GM12878 (cell line): Measurements from ENCODE around the gene MUSK. TPM values are rescaled to one million over a fixed set of nuclear protein-coding genes. Genes with fewer than 3 reads are reported as not detected.

ENCODE experiments used
- ATAC-seq: fragments of 200-7000 bp; cut with Tn5 transposase; 3 replicates; pipeline ENCODE4 v1.9.1; 2020; ENCODE audit warnings: mild to moderate bottlenecking, moderate library complexity
- BruUV-seq: library from RNA; stranded (reverse); fragments of 400-500 nt; replicated peaks from 2 replicates; lab custom pipeline; 2021; lab: Mats Ljungman, UMichigan
- CTCF ChIA-PET: fragments of 300-600 bp; sonication (Branson Sonifier 250); formaldehyde crosslinking; extraction: SDS; loops from one replicate; lab custom pipeline; 2021; ENCODE audit warnings: inconsistent platforms; lab: Yijun Ruan, JAX
- POLR2A ChIA-PET: fragments of 350-600 bp; formaldehyde crosslinking; extraction: SDS; loops from one replicate; lab custom pipeline; 2021; ENCODE audit warnings: inconsistent platforms; lab: Charles Lee
- RAD21 ChIA-PET: fragments of 300-600 bp; sonication (Branson Sonifier 250); formaldehyde crosslinking; loops from one replicate; lab custom pipeline; 2023; ENCODE audit warnings: antibody characterized with exemption; ENCODE audit not compliant: unreplicated experiment; lab: Charles Lee
- SMC1A ChIA-PET: fragments of 300-600 bp; sonication (Branson Sonifier 250); formaldehyde crosslinking; loops from one replicate; lab custom pipeline; 2023; ENCODE audit not compliant: unreplicated experiment, uncharacterized antibody; lab: Charles Lee
- DNase-seq: peaks from one replicate; pipeline ENCODE4 v3.0.0-alpha.2; 2011; ENCODE audit warnings: low read depth, low spot score
- FAIRE-seq: peaks from 3 replicates; lab custom pipeline; 2011; peaks lifted over from hg19 to GRCh38; lab: Jason Lieb, UNC
- H2AFZ ChIP-seq: 2 replicates; pipeline ENCODE4 v1.6.0; 2011; ENCODE audit warnings: low read depth, low read length, control low read depth; ENCODE audit not compliant: control insufficient read depth
- H3K27ac ChIP-seq: 2 replicates; pipeline ENCODE4 v1.5.1; 2011; ENCODE audit warnings: control low read depth; ENCODE audit not compliant: control insufficient read depth, insufficient read depth
- H3K27me3 ChIP-seq, 2 experiments: replicated peaks in 1 of 2; 2 replicates each; pipeline versions ENCODE4 v1.6.0 to v1.6.1; 2011; ENCODE audit warnings: low read length in 1 of 2; ENCODE audit not compliant: control insufficient read depth in 2 of 2, insufficient read depth in 2 of 2
- H3K36me3 ChIP-seq, 2 experiments: 2 replicates each; pipeline ENCODE4 v1.5.1; 2011; ENCODE audit warnings: low read length in 1 of 2; ENCODE audit not compliant: control insufficient read depth in 2 of 2, insufficient read depth in 2 of 2
- H3K4me1 ChIP-seq: 2 replicates; pipeline ENCODE4 v1.6.1; 2011; ENCODE audit warnings: mild to moderate bottlenecking, low read length, moderate library complexity, mixed read lengths; ENCODE audit not compliant: control insufficient read depth, insufficient read depth
- H3K4me2 ChIP-seq: 2 replicates; pipeline ENCODE4 v1.6.0; 2011; ENCODE audit warnings: control low read depth; ENCODE audit not compliant: control insufficient read depth, insufficient read depth
- H3K4me3 ChIP-seq: fragments of 200-600 bp; sonication (generic); 2 replicates; pipeline ENCODE4 v1.5.1; 2016
- H3K79me2 ChIP-seq: 2 replicates; pipeline ENCODE4 v1.6.0; 2011; ENCODE audit warnings: low read length; ENCODE audit not compliant: control insufficient read depth, insufficient read depth
- H3K9ac ChIP-seq: 2 replicates; pipeline ENCODE4 v1.8.0; 2011; ENCODE audit warnings: low read length, control low read depth, mixed read lengths; ENCODE audit not compliant: control insufficient read depth, insufficient read depth
- H3K9me3 ChIP-seq: replicated peaks from 3 replicates; pipeline ENCODE4 v1.5.1; 2011; ENCODE audit warnings: mild to moderate bottlenecking, low read length; ENCODE audit not compliant: control insufficient read depth, insufficient read depth
- H4K20me1 ChIP-seq: 2 replicates; pipeline ENCODE4 v1.6.0; 2011; ENCODE audit not compliant: control insufficient read depth, insufficient read depth
- EED ChIP-seq: sonication (generic); IDR thresholded peaks from 2 replicates; pipeline ENCODE4 v1.6.1; 2016; ENCODE audit warnings: antibody characterized with exemption, low read depth
- EZH2 ChIP-seq: IDR thresholded peaks from 2 replicates; pipeline ENCODE4 v1.6.1; 2012; ENCODE audit warnings: low read depth, mild to moderate bottlenecking, control low read depth, inconsistent platforms, low read length, borderline replicate concordance; ENCODE audit not compliant: control insufficient read depth
- GABPA ChIP-seq: IDR thresholded peaks from 2 replicates; pipeline ENCODE4 v1.6.1; 2014; ENCODE audit warnings: antibody characterized with exemption, low read depth, mild to moderate bottlenecking, inconsistent platforms
- HCFC1 ChIP-seq: fragments of 150-350 bp; IDR thresholded peaks from 2 replicates; pipeline ENCODE4 v1.6.1; 2014; ENCODE audit warnings: low read length
- HDGF ChIP-seq: fragments of 450-650 bp; IDR thresholded peaks from 2 replicates; pipeline ENCODE4 v1.6.1; 2016; ENCODE audit warnings: antibody characterized with exemption
- KLF5 ChIP-seq: fragments of 450-650 bp; IDR thresholded peaks from 2 replicates; pipeline ENCODE4 v1.6.1; 2014; ENCODE audit warnings: mild to moderate bottlenecking; ENCODE audit not compliant: partially characterized antibody
- NKRF ChIP-seq: fragments of 450-650 bp; conservative IDR thresholded peaks from 2 replicates; pipeline ENCODE4 v1.6.1; 2017; ENCODE audit warnings: mild to moderate bottlenecking, moderate library complexity
- POLR2AphosphoS5 ChIP-seq: IDR thresholded peaks from 2 replicates; pipeline ENCODE4 v1.6.1; 2011; ENCODE audit warnings: mild to moderate bottlenecking, low read length, inconsistent platforms
- TAF1 ChIP-seq: IDR thresholded peaks from 2 replicates; pipeline ENCODE4 v1.6.1; 2011; ENCODE audit warnings: mild to moderate bottlenecking, low read depth, low read length, borderline replicate concordance
- USF1 ChIP-seq: IDR thresholded peaks from 2 replicates; pipeline ENCODE4 v1.6.1; 2011; ENCODE audit warnings: borderline replicate concordance, low read depth, mild to moderate bottlenecking, moderate library complexity, mixed read lengths, low read length; ENCODE audit not compliant: insufficient read depth; ENCODE audit errors: extremely low read length
- ZBTB11 ChIP-seq: fragments of 450-650 bp; formaldehyde crosslinking; IDR thresholded peaks from 2 replicates; pipeline ENCODE4 v1.5.0; 2022; ENCODE audit warnings: mild to moderate bottlenecking, missing genetic modification characterization
- ZNF24 ChIP-seq: fragments of 450-650 bp; IDR thresholded peaks from 2 replicates; pipeline ENCODE4 v1.6.1; 2017; ENCODE audit warnings: antibody characterized with exemption, mild to moderate bottlenecking
- ZNF622 ChIP-seq: fragments of 450-650 bp; IDR thresholded peaks from 2 replicates; pipeline ENCODE4 v1.6.1; 2017; ENCODE audit warnings: mild to moderate bottlenecking, inconsistent platforms
- ZSCAN29 ChIP-seq: fragments of 450-650 bp; IDR thresholded peaks from 2 replicates; pipeline ENCODE4 v1.6.1; 2017; ENCODE audit warnings: mild to moderate bottlenecking, moderate library complexity
- WGBS: methylation state at CpG from one replicate; pipeline ENCODE4 v1.1.6; 2016; ENCODE audit warnings: low lambda C conversion rate; ENCODE audit not compliant: insufficient replicate concordance, insufficient coverage; ENCODE audit errors: missing lambda C conversion rate; 5-methylcytosine and 5-hydroxymethylcytosine counted together
- in situ Hi-C: fragments of 300-500 bp; cut with MboI; formaldehyde crosslinking; loops from 9 replicates; pipeline ENCODE4 v1.14.3; 2018; ENCODE audit warnings: mixed read lengths
- intact Hi-C: fragments of 100-400 bp; cut with micrococcal nuclease; formaldehyde crosslinking; loops from one replicate; pipeline ENCODE4 v1.14.2; 2022; ENCODE audit not compliant: unreplicated experiment
- polyA plus RNA-seq, 11 experiments: library from polyadenylated mRNA; depleted of rRNA in 4 of 11; unstranded in 6 of 11; stranded (reverse) in 5 of 11; fragments of >200 nt; fragmentation: Nextera tagmentation in 4 of 11; fragmentation: Illumina TruSeq in 1 of 11; extraction: Ambion mirVana in 4 of 11; extraction: Trizol in 1 of 11; gene quantifications; 1 replicate in 1 of 11; 2 replicates in 10 of 11; pipeline versions ENCODE4 v1.2.1 to v1.2.3, GENCODE V29; 2011 to 2016; ENCODE audit warnings: inconsistent platforms in 2 of 11, missing spikeins in 2 of 11, low read depth in 1 of 11
- total RNA-seq, 4 experiments: library from RNA; depleted of rRNA in 3 of 4; stranded (reverse); fragments of >200 nt in 3 of 4; fragmentation: Illumina TruSeq in 1 of 4; extraction: Trizol in 1 of 4; gene quantifications; 2 replicates each; pipeline versions ENCODE4 v1.2.1 to v1.2.3, GENCODE V29; 2013 to 2021

Gene MUSK
- total and polyA plus RNA-seq, 10 of the 15 experiments (the other 5 are each of a cell fraction or from before 2014, with no cell fraction given) = 0.04 to 0.19 (median 0.10) TPM; not detected in 5

GRCh38 chr9:110847671-110848070 lies 179.1 kb downstream of the MUSK start:
- Histone ChIP-seq H3K79me2 (no peaks in the 10 kb centered on the region), H3K36me3 (no peaks in the 10 kb centered on the region), H3K27me3 (no peaks in the 10 kb centered on the region), H3K27ac (no peak overlapping the region), H3K4me1 (no peaks in the 10 kb centered on the region), H3K4me2 (no peak overlapping the region), H3K9me3 (no peaks in the 10 kb centered on the region), H2AFZ (no peak overlapping the region), H3K4me3 (no peak overlapping the region), H3K9ac (no peak overlapping the region), H4K20me1 (no peaks in the 10 kb centered on the region)
- TF ChIP-seq EED = no peak
- TF ChIP-seq HDGF = no peak
- no peak for TF ChIP-seq POLR2AphosphoS5
- TF ChIP-seq ZNF622 = no peak
- TF ChIP-seq KLF5 = no peak
- no peak for TF ChIP-seq NKRF
- TF ChIP-seq ZNF24 = no peak
- TF ChIP-seq ZSCAN29 = no peak
- TF ChIP-seq TAF1 = no peak
- no peak for TF ChIP-seq HCFC1
- TF ChIP-seq EZH2 = no peak
- no peak for TF ChIP-seq ZBTB11 (CRISPR knock-in tag)
- no peak for TF ChIP-seq USF1
- no peak for TF ChIP-seq GABPA
- in situ Hi-C loops = no loop called here
- DNase-seq (no peak), FAIRE-seq (no peak), ATAC-seq (no peak)
- POLR2A ChIA-PET = no interaction called here
- no TSS peak for BruUV-seq
- CTCF ChIA-PET = interaction anchor here (0.9 kb wide), 1 partner anchor 40 kb away, joined by 3 read pairs; no protein-coding TSS in a partner anchor
- 0% methylated on average over 3 of the region's 3 CpGs for WGBS
- RAD21 ChIA-PET = interaction anchor here (0.7 kb wide), 1 partner anchor 104 kb away, joined by 3 read pairs; no protein-coding TSS in a partner anchor
- SMC1A ChIA-PET = interaction anchor here (0.6 to 1.2 kb wide), 4 partner anchors 22 to 193 kb away, joined by 3 read pairs; no protein-coding TSS in a partner anchor
- intact Hi-C loops = no loop called here
